Measurements from ENCODE around the gene RPL32.
A peak's percentile ranks its signal among the peaks of the same experiment; 100 is the strongest.
"Not testable (repeated sequence)": the region's sequence is repeated elsewhere in the genome, so short reads cannot be mapped to it uniquely, and the experiment has no call there.

RPL32 gene

DNA sequence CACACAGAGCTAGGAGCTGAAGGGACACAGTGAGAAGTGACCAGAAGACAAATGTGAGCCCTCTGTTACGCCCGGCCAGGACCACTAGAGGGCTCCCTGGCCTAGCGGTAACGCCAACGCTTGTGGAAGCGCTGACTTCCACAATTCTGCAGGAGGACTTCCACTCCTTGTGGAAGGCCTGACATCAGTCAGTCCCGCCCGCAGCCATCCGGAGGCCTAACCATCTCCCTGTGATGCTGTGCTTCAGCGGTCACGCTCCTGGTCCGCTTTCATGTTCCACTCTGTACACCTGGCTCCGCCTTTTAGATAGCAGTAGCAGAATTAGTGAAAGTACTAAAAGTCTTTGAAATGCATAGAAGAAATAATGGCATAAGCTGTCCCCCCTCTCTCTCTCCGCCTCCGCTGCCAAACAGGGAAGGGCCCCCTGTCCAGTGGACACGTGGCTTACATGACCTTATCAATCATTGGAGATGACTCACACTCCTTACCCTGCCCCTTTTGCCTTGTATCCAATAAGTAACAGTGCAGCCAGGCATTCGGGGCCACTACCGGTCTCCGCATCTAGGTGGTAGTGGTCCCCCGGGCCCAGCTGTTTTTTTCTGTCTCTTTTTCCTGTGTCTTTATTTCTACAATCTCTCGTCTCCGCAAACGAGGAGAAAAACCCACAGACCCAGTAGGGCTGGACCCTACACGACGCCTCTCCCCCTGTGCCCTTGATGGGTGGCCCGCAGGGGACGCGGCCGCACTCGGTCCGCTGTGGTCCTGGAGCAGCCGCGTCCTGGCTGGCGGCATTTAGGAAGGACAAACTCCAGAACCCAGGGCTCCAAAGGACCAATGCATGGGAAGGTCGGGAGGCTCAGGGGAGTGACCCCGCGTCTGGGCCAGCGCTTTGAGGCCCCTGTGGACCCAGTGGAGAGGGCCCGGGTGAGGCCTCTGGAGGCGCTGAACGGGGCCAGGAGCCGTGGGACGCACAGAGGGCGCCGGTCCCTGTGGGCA is 27.0 kb upstream of the RPL32 start:
- peak; percentile 94 to 97 for DNase-seq

DNA sequence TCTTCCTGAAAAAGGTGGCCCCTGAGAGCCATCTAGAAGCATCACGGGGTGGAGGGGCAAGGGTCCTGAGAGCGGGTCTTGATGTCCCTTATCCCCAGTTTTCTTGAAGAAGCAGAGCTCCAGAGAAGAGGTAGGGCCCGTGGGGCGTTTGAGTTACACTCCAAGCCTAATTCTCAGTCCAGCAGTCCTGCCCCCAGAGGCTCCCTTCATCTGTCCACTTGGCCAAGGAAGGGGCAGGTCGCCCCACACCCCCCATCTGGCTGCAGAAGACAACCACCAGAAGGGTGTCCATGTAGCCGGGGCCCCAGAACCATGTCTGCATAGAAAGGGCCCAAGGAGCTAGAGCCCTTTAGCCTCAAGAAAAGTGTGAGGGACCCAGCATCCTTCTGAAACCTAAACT is 25.5 kb upstream of the RPL32 start:
- no peak for DNase-seq

GRCh38 chr3:12865271-12865670 is 23.9 kb upstream of the RPL32 start:
- DNase-seq = no peak

DNA sequence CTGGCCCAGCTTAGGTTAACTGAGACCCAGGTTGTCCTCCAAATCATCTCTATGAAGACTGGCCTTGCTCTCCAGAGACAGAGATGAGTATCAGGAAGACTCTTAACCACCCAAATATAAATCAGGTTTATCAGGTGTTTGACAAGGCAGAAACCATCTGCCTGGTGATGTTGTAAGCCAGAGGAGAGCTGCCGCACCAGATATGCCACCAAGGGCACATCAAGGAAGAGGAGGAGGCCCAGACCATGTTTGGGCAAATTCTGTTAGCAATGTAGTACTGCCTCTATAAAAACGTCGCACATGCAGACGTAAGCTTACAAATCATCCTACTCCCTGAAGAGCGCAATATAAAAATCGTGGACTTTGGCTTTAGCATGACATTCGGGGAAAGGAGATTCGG is 21.0 kb upstream of the RPL32 start:
- no peak for DNase-seq

- no peak for DNase-seq
Measured at GRCh38 chr3:12861611-12862010, 20.2 kb upstream of the RPL32 start.

DNA sequence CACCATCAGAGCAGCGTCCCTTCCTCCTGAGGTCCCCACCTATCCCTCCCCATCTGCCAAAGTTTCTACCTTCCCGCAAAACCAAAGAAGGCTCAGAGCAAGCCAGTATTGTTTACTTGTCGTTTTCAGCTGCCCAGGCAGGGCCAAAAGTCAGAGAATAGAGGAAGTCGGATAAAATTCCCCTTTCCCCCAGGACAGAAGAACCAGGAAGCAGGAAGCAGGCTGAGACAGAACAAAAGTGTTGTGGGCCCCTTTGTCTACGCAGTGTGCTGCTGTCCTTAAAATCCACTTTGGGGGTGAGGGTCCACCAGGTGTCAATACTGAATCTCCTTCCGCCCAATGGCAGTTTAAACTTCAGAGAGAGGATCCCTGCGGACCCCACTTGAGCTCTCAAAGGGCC is 18.5 kb upstream of the RPL32 start:
- peak in 1 of 2 donors; percentile 22 for DNase-seq

- no peak for DNase-seq
Measured at GRCh38 chr3:12856626-12857025, 15.3 kb upstream of the RPL32 start.

GRCh38 chr3:12854565-12854964 is 13.2 kb upstream of the RPL32 start:
- DNase-seq = no peak

DNA sequence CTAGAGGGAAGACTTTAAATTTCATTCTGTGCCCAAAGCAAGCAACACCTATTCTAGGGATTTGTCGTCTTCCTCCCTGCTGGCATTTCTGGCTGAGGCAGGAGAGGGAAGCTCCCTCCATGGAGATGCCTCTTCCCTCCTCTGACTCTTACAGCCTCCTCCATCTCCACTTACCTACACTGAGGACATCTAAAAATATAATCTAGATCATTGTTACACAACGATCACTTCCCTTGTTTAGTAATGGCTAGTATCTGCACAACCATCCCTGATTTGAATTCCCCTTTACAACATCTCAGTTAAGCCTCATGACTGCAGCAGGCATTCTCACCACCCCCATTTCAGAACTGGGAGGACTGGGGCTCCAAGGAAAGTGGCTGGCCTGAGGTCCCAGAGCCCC is 12.5 kb upstream of the RPL32 start:
- peak; percentile 42 to 47 for DNase-seq

DNA sequence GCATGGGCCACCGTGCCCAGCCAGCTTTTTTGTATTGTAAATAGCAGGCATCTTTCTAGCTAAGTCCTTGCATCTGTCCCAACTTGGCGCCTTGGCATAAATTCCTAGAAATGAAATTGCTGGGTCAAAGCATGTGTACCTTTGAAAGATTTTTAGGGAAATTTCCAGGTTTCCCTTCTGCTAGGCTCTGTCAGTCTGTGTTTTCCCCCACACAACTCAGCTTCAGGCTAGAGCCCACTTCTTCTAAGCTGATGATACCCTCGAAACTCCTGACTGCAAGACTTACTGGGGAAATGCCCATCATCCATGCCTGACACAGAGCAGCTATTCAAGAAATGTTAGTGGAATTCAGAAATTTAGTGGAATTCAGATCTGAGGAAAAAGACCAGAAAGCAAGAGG is 10.8 kb upstream of the RPL32 start:
- DNase-seq = no peak

DNA sequence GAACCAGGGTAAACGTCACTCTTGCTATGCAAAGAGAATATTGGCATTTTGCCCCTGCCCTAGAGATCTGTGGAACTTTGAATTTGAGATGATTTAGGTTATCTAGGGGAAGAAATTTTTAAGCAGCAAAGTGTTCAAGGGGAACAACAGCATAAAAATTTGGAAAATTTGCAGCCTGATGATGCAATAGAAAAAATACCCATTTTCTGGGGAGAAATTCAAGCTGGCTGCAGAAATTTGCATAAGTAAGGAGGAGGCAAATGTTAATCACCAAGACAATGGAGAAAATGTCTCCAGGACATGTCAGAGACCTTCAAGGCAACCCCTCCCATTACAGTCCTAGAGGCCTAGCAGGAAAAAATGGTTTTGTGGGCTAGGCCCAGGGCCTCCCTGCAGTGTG is 4.4 kb upstream of the RPL32 start:
- DNase-seq = no peak

GRCh38 chr3:12842469-12842868 is 1.1 kb upstream of the RPL32 start:
- DNase-seq = no peak

DNA sequence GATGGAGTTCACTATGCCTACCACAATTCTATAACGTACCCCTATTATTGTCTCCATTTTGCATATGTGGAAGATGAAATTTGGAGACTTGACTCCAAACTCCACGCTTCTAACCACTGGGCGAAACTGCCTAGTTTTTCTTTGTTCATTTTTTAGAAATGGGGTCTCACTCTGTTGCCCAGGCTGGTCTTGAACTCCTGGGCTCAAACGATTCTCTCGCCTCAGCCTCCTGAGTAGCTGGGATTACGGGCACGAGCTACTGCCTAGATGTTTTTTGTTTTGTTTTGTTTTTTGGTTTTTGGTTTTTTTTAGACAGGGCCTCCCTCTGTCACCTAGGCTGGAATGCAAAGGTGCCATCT is 584 bp upstream of the RPL32 start:
- DNase-seq = no peak

GRCh38 chr3:12840591-12841148 is 695 bp downstream of the RPL32 start:
- DNase-seq = peak in 1 of 2 donors; percentile 40

- not testable (repeated sequence) for DNase-seq
Measured at GRCh38 chr3:12840148-12840547, 1.2 kb downstream of the RPL32 start.

GRCh38 chr3:12839156-12839946 is 2.0 kb downstream of the RPL32 start:
- no peak for DNase-seq

DNA sequence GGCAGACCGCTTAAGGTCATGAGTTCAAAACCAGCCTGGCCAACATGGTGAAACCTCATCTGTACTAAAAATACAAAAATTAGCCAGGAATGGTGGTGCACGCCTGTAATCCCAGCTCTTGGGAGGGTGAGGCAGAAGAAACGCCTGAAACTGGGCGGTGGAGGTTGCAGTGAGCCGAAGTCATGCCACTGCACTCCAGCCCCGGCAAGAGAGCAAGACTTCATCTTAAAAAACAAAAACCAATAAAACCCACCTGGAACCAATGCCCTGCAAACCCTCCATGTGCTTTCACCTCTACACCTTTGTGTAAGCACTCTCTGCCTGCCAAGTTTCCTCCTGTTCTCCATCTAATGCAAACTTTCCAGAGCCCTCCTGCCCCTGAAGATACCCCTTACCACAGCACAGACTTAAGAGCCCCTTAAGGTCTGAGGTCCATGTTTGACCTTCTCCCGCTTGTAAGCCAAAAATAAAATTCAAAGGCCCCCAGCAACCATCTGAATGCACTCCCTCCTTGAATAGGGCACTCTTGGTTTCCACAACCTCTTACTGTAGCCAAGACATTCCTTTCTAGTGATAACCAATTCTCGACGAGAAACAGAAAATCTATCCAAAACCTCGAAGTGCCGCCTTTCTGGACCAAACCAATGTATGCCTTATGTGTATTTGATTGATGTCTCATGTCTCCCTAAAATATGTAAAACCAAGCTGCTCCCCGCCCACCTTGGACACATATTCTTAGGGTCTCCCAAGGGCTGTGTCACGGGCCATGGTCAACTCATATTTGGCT is 3.0 kb downstream of the RPL32 start:
- DNase-seq = no peak

GRCh38 chr3:12837295-12837986 is 3.9 kb downstream of the RPL32 start:
- DNase-seq = no peak

GRCh38 chr3:12835052-12835665 is 6.2 kb downstream of the RPL32 start:
- DNase-seq = no peak

GRCh38 chr3:12833222-12834161 is 7.9 kb downstream of the RPL32 start:
- DNase-seq = no peak
